ENCODE measurements around the gene TSPOAP1.

DNA sequence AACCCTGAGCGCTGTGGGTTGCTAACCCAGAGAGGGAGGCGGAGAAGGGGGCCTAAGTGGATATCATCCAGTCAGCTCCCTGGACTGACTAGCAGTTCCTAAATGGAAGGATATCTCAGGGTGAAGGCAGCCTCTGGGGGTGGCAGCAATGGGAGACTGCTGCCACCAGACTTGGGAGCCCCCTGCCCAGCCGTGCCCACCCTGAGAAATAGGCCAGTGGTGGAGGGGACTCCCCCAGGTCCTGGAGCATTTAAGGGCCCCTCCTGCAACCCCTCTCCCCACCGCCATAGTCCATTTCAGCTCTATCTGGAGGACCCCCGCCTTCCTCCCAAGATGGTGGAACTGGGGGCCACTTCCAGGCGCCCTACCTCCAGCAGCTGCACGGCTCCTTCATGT lies 8.4 kb downstream of the TSPOAP1 start:
- TF ChIP-seq, protein P1, sequence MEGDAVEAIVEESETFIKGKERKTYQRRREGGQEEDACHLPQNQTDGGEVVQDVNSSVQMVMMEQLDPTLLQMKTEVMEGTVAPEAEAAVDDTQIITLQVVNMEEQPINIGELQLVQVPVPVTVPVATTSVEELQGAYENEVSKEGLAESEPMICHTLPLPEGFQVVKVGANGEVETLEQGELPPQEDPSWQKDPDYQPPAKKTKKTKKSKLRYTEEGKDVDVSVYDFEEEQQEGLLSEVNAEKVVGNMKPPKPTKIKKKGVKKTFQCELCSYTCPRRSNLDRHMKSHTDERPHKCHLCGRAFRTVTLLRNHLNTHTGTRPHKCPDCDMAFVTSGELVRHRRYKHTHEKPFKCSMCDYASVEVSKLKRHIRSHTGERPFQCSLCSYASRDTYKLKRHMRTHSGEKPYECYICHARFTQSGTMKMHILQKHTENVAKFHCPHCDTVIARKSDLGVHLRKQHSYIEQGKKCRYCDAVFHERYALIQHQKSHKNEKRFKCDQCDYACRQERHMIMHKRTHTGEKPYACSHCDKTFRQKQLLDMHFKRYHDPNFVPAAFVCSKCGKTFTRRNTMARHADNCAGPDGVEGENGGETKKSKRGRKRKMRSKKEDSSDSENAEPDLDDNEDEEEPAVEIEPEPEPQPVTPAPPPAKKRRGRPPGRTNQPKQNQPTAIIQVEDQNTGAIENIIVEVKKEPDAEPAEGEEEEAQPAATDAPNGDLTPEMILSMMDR (conservative IDR thresholded peaks at IDR 0.05; ENCODE audit: low read length), result no peak
- no peak for TF ChIP-seq EZH2phosphoT487 (IDR thresholded peaks at IDR 0.05; ENCODE audit: borderline replicate concordance)
